WI38 (cell line): ENCODE measurements around the gene AHDC1.
A peak's percentile ranks its signal among the peaks of the same experiment; 100 is the strongest.

Experiments
- H3K4me3 ChIP-seq: 2 replicates; pipeline ENCODE4 v1.5.1; 2011; ENCODE audit warnings: low read depth, mild to moderate bottlenecking, control low read depth, low read length
- CTCF ChIP-seq: IDR thresholded peaks from 2 replicates; pipeline ENCODE4 v1.5.1; 2012; ENCODE audit warnings: low read depth, mild to moderate bottlenecking, control low read depth, low read length

Gene AHDC1

GRCh38 chr1:27527890-27528817 lies 75.8 kb downstream of the AHDC1 start:
- no peak for TF ChIP-seq CTCF
- no peak overlapping the region for H3K4me3 ChIP-seq

GRCh38 chr1:27527223-27527889 lies 76.6 kb downstream of the AHDC1 start:
- no peak for TF ChIP-seq CTCF
- H3K4me3 ChIP-seq, result no peak overlapping the region

GRCh38 chr1:27526569-27527222 lies 77.2 kb downstream of the AHDC1 start:
- no peak for TF ChIP-seq CTCF
- no peak overlapping the region for H3K4me3 ChIP-seq

DNA sequence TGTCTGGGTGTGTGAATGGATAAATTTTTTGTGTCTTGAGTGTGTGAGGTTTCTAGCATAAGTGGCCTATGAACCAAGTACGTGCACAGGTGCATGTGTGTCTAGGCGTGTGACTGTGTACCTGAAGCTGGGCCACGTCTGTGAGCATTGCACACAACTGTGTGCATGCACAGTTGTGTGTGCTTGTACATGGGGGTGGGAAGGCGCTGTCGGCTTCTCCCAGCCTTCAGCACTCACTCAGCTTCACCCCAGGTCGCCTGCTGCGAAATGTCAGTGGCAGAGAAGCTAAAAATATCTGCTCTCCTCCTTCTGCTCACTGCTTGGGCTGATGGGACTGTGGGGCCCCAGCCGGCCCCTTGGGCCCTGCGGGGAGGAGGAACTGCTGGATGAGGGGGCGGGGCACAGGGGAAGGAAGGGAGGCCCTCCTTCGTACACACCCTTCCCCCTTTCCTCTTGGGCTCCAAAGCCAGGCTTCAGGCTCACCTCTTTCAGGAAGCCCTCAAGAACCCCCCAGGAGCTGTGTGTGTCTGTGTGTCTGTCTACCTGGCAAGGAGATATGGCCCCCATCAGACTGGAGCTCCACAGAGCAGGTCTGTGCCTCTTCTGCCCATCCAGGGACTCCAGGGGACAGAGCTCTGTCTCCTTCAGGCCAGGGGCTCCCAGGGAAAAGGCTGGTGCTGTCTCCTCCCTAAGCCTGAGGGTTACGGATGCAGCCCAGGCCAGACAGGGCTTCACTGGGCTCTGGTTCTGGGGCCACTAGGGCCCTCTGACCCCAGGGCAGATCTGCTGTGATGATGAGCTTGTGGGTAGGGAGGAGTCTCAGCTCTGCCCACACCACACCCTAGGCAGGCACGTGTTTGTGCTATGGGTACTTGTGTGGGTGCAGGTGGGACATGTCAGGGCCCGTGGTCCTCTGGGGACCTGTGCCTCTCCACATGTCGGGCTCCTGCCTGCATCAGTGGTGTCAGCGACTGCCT lies 78.4 kb downstream of the AHDC1 start:
- TF ChIP-seq CTCF, result no peak
- H3K4me3 ChIP-seq, result peak overlapping the region; percentile 12; the same call in 1 of the 2 replicates

- no peak overlapping the region for H3K4me3 ChIP-seq
- TF ChIP-seq CTCF, result no peak
These were observed 80.5 kb downstream of the AHDC1 start for GRCh38 chr1:27523337-27524020.
